IPS DF 4.7 (cell line): ENCODE measurements around the gene EPHB1.

Source experiments
- DNase-seq: peaks from one replicate; pipeline ENCODE4 v3.0.0-alpha.2; 2013; ENCODE audit warnings: low spot score; ENCODE audit errors: extremely low read depth

The EPHB1 gene

DNA sequence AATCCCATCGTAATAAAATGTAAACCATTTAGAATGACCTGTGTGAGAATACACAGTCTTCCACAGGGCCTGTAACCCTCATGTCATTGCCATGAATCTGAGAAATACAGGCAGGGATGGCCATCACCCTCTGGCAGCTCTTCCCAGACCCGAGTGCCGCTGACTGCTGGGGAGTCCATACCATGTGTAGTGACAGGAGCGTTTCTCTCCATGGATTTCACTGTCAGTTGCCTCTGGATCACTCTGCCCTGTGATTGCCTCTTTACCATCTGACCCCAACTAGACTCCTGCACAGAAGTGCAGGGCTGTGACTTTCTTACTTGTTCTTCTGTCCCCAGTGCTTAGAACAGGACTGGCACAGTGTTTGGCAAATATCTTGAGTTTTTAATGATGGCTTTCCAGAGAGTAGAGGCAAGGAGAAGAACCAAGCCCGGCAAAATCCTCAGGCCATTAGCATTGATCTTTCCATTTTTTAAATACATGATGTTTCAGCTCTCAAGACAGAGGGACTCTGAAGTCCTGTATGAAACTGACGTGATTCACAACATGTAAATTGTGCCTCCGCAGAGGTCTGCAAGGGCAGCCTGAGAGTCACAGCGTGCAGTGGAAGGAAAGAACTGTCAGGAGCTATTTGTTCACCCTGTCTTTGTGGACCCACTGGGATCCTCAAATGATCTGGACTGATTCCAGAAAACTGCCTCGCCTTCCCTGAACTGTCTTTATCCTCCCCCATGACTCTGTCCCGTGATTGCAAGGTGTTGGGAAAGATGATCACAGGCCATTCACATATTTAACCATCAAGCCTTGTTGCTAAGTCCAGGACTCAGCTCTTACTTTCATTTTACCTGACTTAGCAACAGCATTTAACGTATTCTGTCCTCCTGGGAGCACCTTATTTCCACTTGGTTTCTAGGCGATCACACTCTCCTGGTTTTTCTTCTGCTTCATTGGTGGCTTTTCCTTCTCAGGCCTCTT is 354.9 kb downstream of the EPHB1 start:
- DNase-seq: no peak

GRCh38 chr3:135154186-135154585 is 359.1 kb downstream of the EPHB1 start:
- DNase-seq: no peak

DNA sequence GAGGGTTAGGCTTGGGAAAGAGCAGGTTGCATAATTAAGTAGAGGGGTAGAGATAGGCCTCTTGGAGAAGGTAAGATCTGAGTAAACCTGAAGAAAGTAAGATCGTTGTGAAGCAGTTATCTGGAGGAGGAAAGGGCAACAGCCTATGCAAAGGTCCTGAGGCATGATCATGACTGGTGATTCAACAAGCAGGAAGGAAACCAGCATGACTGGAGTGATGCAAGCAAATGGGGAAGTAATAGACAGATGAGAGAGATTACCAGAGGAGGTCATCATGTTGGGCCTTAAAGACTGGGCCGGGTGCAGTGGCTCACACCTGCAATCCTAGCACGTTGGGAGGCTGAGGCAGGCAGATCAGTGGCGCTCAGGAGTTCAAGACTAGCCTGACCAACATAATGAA is 360.2 kb downstream of the EPHB1 start:
- no peak for DNase-seq

- DNase-seq: no peak
Observed at GRCh38 chr3:135155791-135156190, 360.7 kb downstream of the EPHB1 start.

GRCh38 chr3:135157045-135157740 is 362.1 kb downstream of the EPHB1 start:
- no peak for DNase-seq

DNA sequence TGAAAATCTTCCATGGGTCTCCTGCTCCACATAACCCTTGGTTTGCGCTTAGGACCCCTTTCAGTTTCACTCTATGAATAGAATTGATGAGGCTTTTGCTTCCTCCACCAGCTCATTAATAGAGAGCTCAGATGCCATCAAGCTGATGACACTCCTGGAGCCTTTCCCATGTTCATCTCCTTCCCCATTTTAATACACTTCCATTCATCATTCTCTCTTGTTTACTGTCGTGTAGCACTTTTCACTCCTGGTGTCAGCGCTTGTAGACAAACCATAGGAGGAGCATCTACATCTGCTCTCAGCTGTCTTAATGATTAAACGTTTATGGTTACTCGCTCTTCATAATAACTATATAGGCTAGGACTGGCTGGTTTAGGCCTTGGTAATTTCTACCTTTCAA is 363.5 kb downstream of the EPHB1 start:
- DNase-seq: no peak

DNA sequence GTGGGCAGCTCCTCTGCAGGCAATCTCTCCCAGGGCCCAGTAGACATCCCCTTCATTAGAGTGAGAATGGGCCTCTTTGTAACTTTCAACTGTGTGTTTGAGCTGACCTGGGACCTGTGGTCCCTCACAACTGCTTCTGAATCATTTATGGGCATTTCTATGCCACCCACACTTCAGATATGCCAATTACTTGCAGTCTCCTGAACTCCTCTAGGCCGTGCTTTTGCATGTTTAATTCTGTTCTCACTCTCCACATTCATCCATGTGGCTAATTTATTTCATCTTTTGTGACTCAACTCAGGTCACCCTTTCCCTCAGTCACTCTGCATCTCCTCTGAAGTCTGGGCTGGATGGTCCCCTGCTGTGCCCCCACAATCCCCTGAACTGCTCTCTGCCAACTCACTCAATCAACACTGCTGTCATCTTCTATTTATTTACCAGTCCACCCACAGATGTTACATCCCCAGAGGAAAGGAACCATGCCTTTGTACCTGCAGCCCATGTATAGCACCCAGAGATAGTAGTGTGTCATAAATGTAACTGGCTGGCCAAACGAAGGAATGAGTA is 364.7 kb downstream of the EPHB1 start:
- no peak for DNase-seq

GRCh38 chr3:135161425-135161824 is 366.4 kb downstream of the EPHB1 start:
- DNase-seq: no peak

- DNase-seq: no peak
Observed at GRCh38 chr3:135163701-135164100, 368.6 kb downstream of the EPHB1 start.

DNA sequence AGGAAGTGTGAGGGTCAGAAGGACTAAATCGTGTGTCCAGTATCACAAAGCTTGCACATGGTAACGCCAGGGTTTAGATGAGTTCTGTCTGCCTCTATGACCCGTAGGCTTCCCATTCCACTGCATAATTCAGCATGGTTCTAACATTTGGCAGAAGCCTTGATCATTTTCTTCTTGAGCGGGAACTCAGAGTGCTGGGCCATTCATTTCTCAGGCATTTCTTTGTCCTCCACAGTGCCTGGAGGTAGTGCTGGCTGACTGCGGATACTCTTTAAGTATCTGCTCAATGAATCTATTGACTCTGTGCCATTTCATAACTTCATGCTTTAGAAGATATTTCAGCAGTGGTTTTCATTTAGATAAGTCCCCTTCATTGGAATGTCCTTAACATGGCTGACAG is 370.2 kb downstream of the EPHB1 start:
- no peak for DNase-seq

- DNase-seq: no peak
Observed at GRCh38 chr3:135166266-135166825, 371.3 kb downstream of the EPHB1 start.

DNA sequence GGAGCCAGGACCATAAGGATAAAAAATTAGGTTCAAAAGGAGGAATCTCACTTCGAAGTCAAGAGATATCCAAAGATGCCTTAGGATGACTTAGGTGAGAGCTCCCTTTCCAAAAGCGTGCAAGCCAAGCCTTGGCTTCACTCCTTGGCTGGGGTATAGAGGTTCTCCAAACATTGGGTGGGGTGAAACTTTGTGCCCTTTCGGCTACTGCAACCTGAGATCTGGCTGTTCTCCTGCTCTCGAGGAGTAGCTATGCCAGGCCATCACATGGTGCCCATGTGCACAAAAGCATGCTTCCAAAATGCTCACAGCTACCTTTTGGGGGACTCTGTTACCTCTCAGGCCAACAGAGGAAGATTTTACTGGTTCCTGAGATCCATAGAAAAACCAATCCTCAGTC is 373.8 kb downstream of the EPHB1 start:
- DNase-seq: no peak

DNA sequence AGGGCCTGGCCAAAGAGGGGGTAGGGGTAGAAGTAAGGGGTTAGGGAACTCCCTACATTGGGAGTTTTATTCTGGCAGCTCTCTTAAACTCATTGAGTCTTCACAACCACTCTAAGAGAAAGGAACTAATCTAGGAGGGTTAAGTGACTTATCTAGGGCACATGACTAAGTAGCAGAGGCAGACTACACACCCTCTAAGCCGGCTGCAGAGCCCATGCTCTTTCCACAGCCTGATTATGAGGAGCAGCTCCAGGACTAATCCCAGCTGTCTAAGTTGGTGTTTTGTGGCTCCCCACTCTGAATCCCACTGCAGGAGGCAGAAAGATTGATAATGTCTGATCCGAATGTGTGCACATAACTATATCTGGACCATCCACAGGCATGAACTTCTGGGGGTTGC is 374.6 kb downstream of the EPHB1 start:
- DNase-seq: no peak

DNA sequence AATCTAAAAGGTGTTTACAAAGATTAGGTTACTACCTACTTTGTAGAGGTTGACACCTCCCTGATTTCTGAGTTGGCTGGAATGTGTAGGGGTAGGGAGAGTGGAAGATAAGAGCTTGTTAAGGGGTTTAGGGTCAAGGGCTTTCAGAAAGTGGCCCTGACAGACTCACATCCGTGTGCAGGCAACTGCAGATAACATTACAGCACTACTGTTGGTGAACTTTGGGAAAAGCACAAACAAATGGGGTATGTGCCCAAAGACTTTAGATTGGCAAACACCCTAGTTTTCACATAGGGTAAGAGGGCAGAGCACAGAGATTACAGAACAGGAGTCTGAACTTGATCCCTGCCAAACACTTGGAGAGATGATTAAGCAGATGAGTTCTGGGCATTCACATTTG is 375.7 kb downstream of the EPHB1 start:
- DNase-seq: no peak

- no peak for DNase-seq
Observed at GRCh38 chr3:135172191-135172869, 377.3 kb downstream of the EPHB1 start.

GRCh38 chr3:135175728-135176277 is 380.7 kb downstream of the EPHB1 start:
- no peak for DNase-seq

DNA sequence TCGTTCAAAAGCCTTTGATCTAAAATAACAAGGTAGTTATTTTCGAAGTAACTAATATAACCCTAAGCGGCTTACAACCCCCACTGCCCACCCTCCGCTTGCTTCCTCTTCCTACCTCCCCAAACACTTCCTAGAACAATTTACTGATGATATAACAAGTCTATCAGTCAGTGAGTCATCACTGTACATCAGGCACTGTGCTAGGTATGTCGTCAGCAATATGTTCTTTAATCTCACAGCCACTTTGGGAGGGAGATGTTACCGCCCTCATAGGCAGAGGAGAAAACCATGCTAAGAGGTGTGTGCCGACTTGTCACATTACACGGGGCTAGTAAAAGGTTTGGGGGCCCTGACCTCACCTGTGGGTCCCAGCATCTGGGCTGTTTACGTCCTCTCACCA is 381.8 kb downstream of the EPHB1 start:
- DNase-seq: no peak

- DNase-seq: no peak
Observed at GRCh38 chr3:135178566-135178965, 383.5 kb downstream of the EPHB1 start.

DNA sequence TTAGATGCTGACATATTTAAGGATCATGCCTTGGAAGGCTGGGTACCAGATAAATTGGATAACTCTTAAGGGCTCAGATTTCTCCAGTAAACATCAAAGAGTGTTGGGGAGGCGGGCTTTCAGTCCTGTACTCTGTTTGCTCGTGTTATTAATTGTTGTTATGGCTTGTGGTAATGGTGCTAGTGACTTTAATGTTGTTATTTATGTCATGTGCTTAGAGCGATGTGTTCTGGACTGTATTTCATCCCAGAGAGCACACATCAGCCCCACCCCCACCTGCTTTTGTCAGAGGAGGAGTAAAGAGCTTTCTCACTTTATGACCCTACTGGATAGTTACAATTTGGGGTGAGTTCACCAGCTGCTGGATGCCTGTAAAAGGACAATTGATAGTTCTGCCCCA is 386.3 kb downstream of the EPHB1 start:
- no peak for DNase-seq

DNA sequence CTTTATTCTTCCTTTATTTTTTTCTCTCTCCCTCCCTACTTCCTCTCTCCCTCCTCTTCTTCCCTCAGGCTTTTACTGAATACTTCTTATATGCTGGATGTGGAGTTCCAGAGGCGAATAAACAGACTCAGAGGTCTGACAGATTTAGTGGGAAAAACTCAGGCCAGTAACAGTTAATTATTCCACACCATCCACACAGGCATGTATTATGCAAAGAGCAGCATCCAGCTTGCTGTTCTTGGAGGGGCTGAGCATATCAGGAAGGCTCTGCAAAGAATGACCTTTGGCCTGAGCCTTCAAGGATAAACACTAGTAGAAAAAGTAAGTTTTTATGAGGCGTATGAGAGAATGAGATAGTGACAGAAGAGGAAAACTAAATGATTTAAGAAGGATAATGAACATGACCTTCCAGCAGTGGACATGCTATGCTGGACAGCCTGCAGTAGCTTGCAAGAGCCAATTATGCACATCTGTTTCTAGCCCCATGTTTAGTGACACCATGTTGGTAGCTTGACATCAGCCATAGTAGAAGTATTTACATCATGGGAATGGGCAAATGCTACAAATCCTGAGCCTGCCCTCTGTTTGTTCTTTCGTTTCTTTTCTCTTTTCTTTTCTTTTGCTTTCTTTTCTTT is 387.4 kb downstream of the EPHB1 start:
- no peak for DNase-seq

- DNase-seq: no peak
Observed at GRCh38 chr3:135190658-135191057, 395.6 kb downstream of the EPHB1 start.
